Measurements from ENCODE around the gene PIP4K2C. TPM values are rescaled to one million over a fixed set of nuclear protein-coding genes. Genes with fewer than 3 reads are reported as not detected.
A peak's percentile ranks its signal among the peaks of the same experiment; 100 is the strongest.

The PIP4K2C gene
- total and polyA plus RNA-seq, 10 of the 15 experiments (the other 5 are each of a cell fraction or from before 2014, with no cell fraction given): 4.8 to 25.1 (median 14.9) TPM

- Histone ChIP-seq H3K4me1 (ENCODE audit: control insufficient read depth, insufficient read depth, low read length) (no peaks in the 10 kb centered on the region), H4K20me1 (ENCODE audit: control insufficient read depth, insufficient read depth) (no peaks in the 10 kb centered on the region), H2AFZ (ENCODE audit: control insufficient read depth, low read depth, low read length) (peak overlapping the region; percentile 23; the same call in 1 of the 2 replicates), H3K9ac (ENCODE audit: control insufficient read depth, insufficient read depth, low read length) (no peak overlapping the region), H3K4me2 (ENCODE audit: control insufficient read depth, insufficient read depth) (no peak overlapping the region), H3K4me3 (no peak overlapping the region), H3K9me3 (replicated peaks; ENCODE audit: control insufficient read depth, insufficient read depth, low read length) (no peaks in the 10 kb centered on the region), H3K27ac (ENCODE audit: control insufficient read depth, insufficient read depth) (no peak overlapping the region), H3K36me3 (ENCODE audit: control insufficient read depth in 2 of 2, insufficient read depth in 2 of 2, low read length in 1 of 2) (no peaks in the 10 kb centered on the region), H3K79me2 (ENCODE audit: control insufficient read depth, insufficient read depth, low read length) (no peaks in the 10 kb centered on the region), H3K27me3 (replicated peaks in 1 of 2; ENCODE audit: control insufficient read depth in 2 of 2, insufficient read depth in 2 of 2, low read length in 1 of 2) (peaks cover 26% of the 10 kb centered on the region in 2 experiments)
- peak in 1 of 3 experiments; percentile 20; a peak in 2 of 6 replicates for TF ChIP-seq CTCF (IDR thresholded peaks at IDR 0.05 in 2 of 3, conservative IDR thresholded peaks at IDR 0.05 in 1 of 3; ENCODE audit: control insufficient read depth in 2 of 3, extremely low read depth in 1 of 3, insufficient read depth in 1 of 3, low read depth in 3 of 3, low read length in 3 of 3)
- TF ChIP-seq PML (IDR thresholded peaks at IDR 0.05; ENCODE audit: low read length): no peak
- no peak for TF ChIP-seq SMAD1 (IDR thresholded peaks at IDR 0.05; ENCODE audit: low read depth, partially characterized antibody)
- DNase-seq (ENCODE audit: low read depth, low spot score) (no peak), ATAC-seq (peak; percentile 38), FAIRE-seq (no peak)
- ChIA-PET CTCF (interaction anchor here (0.7 to 4.2 kb wide), 4 partner anchors 11 to 117 kb away, joined by 3 to 17 read pairs (median 4); partner anchors contain the start of genes ARHGEF25 and TSPAN31), SMC1A (ENCODE audit: uncharacterized antibody, unreplicated experiment) (interaction anchor here (1.2 to 1.5 kb wide), 2 partner anchors 13 to 14 kb away, joined by 3 to 4 read pairs; no protein-coding TSS in a partner anchor), RAD21 (ENCODE audit: unreplicated experiment) (no interaction called here), POLR2A (no interaction called here)
- intact Hi-C loops (cut with micrococcal nuclease; ENCODE audit: unreplicated experiment): no loop called here
- 20% methylated on average over 66 of the region's 67 CpGs for WGBS (ENCODE audit: insufficient coverage, insufficient replicate concordance, low lambda C conversion rate, missing lambda C conversion rate)
- BruUV-seq (replicated peaks): no TSS peak
- in situ Hi-C loops (cut with MboI): no loop called here
These were observed 36.7 kb downstream of the PIP4K2C start for GRCh38 chr12:57627501-57628279.
